HG02763 (cell line): ENCODE measurements around the gene ASB2.

Source experiments
- ATAC-seq: cut with Tn5 transposase; IDR thresholded peaks from one replicate; pipeline ENCODE4 v1.9.1; 2021; ENCODE audit warnings: mild to moderate bottlenecking, moderate library complexity; ENCODE audit not compliant: unreplicated experiment

Gene ASB2

DNA sequence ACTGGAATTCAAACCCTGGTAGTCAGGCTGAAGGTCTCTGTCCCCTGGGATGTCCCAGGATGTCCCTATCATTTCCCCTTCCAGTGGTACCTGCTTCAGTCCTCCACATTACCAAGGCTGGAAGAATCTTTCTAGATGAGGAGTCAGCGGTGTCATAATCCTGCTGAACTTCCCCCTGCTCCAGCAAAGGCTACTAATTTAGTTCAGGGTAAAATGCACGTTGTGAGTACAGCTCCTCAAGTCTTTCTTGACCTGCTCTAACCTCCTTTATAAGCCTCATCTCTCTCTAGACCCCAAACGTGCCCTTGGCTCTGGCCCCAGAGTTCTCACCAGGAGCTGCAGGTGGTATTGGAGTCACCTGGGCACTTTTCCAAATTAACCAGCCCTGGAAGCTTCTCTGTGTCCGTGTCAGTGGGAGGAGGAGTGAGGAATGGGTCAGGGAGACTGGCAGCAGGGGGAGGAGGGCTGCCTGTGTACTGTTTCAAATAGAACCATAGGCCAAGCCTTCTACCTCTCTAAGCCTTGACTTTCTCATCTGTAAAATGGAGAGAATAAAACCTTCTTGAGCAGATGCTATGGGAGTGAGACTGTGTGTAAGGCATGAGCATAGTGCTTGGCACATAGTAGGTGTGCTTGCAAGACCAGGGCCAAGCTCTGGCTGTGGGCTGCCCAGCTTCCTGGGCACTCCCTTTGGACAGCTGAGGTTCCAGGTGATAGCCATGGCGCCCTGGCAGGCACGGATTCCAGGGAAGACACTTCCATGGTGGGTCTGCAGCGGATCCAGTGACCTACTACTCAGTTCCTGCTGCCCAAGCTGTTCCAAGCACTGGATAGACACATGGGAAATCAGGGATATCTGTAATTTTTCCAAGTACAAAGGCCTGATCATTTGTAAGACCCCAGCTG is 24.5 kb downstream of the ASB2 start:
- no peak for ATAC-seq

DNA sequence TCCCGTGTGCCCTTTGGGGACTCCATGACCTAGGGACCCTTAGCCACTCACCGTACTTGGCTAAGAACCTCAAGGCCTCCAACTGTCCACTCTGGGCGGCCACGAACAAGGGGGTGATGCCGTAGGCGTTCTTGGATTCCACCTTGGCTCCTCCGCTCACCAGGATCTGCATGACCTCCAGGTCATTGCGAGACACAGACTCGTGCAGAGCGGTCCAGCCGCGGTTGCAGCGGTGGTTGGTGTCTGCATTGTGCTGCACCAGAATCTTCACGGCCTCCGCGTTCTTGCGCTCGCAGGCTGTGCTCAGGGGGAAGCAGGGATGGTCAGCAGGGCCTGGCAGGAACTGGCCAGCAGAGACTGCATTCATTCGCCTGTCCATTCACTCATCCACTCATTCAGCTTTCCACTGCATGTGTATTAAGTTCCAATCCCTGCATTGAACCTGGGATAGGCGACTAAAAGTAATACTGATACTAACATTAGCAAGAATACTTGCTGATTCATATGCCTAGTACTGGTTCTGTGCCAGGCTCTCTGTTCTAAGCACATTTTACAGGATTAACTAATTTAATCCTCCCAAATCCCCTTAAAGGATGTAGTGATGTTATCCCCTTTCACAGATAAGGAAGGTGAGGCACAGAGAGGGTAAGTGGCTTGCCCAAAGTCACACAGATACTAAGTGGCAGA is 25.3 kb downstream of the ASB2 start:
- ATAC-seq = no peak

DNA sequence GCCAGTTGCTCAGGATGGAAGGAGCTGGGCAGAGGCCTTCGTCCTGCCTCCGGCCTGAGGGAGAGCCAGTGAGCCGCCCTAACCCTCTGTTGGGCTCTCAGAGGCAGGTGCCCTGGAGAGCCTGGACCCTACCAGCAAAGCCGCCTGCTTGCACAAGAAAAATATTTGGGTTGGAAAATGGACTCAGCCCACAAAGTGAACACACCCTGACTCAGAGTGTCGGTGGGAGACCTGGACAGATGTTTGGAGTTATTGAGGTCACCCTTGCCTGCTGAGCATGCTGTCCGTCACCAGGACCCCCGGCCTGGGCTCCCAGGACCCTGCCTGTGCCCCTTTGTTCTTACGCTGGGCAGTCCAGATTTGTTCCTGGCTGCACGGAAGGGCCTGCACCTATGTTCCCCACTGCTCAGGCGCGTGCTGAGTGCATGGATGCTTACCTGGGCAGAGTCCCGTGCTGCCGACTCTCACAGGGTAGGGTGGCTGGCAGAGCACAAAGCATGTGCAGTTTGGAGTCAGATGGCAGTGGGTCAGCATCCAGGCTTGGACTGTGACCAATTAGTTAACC is 26.8 kb downstream of the ASB2 start:
- no peak for ATAC-seq

DNA sequence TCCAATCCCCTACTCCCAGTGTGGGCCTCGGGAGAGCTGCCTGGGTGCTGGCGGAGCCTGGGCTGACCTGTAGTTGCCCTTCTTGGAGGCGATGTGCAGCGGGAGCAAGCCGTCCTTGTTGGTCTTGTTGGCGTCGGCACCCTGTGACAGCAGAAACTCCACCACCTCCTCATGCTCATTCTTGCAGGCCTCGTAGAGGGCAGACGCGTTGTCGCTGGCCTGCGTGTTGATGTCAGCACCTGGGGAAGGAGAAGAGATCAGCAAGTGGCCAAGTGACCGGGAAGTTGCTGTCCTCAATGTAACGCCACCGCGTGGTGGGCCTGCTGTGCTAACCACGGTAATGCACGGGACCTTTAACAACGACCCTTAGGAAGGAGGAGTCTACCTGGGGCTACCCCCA is 29.1 kb downstream of the ASB2 start:
- no peak for ATAC-seq

DNA sequence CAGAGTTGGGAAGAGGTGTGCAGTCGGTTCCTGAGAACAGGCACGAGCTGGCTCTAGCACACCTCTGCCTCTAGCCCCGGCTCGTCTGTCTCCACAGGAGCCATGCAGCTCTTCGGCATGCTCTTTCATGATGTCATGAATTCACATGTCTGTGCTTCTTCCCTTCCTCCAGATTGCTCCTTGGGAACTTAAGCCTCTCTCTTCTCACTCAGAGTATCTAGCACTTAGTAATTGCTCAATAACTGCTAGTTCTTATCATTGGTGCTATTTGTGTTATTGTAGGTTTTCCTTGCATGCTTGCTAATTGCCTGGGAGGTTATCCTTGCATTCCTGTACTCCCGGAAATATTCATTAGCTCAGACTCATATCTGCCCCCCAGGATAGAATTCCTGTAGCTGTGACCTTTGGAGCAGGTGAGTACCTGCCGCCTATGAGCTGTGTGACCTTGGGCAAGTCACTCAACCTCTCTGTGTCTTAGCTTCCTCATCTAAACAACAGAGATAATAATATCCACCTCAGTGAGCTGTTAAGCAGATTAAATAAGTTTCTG is 29.8 kb downstream of the ASB2 start:
- no peak for ATAC-seq

DNA sequence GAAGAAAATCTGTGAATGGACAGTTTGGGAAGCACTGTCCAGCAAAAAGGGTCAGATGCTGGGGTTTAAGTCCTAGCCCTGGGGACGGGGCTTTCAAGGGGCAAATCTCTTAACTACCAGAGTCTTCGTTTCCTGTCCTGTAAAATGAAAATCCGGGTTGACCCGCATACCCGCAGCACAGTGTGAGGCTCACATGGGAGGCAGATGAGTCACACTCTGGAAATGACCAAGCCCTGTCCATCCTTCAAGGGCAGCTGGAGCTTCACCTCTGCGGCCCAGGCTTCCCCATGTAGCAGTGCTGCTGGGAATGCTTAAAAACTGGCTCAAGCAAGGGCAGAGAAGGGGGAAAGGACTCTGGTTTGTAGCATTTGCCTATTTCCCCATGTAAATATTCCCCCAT is 30.3 kb downstream of the ASB2 start:
- ATAC-seq = no peak

DNA sequence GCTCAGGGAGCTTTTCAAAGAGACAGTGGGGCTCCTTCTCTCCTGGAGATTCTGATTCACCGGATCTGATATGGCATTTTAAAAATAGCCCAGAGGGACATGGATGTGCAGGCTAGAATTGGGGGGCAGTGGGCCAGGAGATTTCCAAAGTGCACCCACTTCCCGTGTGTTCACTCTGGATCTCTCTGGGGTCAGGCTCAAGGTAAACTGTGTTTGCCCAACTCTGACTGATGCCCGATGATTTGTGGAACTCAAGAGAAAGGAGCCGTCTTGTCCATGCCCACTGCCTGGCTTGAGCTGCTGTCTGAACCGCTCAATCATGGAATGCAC is 31.3 kb downstream of the ASB2 start:
- ATAC-seq = no peak

DNA sequence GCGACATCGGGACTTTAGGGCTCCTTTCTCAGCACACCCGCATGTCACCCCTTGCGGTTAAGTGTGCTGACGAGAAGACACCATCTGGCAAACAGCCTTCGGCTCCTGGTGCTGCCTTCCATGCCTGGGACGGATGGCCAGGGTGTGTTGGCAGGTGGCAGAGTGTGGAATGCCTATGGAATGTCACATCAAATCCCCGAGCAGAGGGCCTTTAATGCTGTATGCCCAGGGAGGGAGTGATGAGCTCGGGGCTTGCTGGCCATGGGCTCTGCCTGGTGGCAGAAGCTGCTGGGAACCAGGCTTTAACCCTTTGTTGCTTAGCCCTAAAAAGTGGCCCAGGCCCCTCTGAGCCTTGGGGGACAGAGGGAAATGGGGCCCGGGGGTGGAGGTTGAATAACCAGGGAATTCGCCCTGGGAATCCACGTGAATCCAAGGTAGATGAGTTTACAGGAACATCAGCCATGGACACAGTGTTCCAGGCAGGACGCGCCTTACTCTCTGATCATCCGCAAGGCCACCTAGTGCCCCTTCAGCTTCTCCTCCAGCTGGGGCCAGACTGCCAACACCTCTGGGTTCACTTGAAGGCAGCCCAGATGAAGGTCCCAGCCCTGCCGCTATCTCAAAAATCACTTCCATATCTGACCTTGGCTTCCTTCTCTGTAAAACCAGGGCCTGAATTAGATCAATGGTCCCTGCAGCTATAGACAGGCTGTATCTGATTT is 31.9 kb downstream of the ASB2 start:
- ATAC-seq = no peak

DNA sequence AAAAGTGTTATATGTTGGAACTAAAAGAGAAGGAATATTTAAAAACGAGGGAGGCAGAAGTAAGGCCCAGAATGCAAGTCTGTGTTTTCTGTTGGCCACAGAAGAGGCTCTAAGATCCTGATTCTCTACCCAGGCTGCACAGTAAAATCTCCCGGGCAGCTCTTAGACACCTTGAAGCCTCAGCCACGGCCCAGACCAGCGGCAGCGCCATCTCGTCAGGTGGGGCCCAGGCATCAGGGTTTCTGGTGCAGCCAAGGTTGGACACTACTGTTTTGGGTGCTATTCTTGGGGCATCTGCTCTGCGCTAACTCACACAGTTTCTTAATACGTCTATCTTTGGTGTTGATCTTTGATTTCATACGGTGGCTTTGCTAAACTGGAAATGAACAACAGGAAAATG is 32.4 kb downstream of the ASB2 start:
- no peak for ATAC-seq

DNA sequence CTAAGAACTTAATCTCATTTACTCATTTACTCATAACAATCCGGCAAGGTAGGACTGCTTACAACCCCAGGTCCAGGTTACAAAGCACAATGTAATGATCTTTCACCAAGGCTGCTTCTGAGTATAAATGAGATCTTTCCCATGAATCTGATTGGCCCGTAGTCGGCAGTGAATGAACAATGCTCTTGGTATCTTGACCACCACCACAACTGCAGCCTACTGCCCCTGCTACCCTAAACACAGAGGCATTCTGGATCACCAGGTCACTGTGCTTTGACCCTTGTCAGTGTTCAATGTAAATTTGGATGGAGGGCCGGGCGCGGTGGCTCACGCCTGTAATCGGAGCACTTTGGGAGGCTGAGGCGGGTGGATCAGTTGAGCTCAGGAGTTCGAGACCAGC is 33.3 kb downstream of the ASB2 start:
- ATAC-seq = no peak

DNA sequence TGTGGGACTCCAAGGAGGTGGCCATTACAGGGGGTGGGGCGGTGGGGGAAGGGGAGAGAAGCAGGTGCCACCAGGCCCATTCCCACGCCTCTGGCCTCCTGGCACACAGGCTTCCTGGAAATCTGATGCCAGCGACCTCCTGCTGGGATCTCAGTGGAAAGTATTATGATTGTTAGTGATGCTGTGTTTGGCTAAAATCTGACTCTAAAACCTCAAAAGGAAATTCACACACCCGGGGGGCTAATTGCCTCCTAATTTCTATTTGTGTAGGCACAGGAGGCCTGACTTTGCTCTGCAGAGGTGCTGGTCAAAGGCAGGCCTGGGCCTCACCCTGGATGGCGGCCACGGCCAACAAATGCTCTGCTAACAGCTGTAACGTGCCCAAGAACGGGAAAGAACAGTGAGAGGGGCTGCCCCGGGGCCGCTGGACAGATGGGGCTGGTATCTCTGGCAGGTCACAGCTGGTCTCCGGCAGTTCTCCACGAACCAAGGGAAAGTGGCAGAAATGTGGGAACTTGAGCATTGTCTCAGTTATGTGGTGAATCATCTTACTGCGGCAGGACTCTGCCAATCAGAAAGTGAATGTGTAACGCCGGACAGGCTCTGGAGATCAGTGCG is 35.0 kb downstream of the ASB2 start:
- ATAC-seq = no peak

DNA sequence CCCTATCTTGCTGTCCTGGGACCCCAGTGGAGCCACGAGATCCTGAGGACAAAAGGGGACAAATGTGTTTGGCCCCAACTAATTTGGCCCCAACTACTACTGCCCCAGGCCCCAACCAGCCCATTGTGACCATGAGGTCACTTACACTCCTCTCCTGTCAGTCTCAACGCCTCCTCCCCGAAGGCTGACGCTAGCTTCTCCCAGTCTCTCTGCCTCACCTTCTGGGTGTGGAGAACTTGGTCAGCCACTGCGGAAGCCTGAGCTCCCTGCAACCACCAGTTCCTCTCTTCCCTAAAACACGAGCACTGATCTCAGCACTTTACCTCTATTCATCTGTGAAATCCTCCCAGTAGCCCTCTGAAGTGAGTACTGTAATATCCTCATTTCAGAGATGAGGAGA is 35.9 kb downstream of the ASB2 start:
- no peak for ATAC-seq

DNA sequence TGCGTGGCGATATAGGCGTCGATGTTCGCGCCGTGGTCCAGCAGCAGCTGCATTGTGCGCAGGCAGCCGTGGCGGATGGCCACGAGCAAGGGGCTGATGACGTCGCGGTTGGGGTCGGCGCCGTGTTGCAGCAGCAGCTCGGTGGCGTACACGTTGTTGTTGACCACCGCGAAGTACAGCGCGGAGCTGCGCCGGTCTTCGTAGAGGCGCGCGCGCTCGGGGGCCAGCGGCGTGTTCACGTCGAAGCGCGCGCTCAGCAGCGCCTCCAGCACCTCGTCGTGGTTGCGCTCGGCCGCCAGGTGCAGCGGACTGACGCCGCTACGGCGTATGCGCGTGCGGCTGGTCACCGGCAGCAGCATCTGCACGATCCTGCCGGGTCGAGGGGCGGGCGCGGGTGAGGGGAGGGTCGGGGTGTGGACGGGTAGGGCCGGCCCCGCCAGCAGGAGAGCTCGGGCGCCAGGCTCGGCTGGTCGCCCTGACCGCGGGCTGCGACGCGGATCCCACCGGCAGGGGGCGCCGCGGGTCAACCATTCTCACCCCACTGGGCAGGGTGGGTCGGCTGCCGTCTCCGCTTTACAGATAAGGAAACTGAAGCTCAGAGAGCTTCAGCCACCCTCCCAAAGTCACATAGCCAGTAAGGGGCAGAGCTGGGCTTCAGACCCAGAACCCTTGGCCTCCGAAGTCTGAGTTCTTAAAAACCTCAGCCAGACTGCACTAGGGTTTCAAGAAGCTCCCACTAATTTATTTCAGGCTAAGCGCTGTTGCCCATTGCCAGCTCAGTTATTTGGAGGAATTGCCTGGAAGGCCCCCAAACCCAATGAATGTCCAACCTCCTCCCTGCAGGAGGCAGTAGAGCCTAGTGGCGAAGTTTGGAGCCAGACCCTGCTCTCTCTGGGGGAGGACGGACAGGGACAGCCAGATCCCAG is 36.8 kb downstream of the ASB2 start:
- peak; percentile 92 for ATAC-seq

DNA sequence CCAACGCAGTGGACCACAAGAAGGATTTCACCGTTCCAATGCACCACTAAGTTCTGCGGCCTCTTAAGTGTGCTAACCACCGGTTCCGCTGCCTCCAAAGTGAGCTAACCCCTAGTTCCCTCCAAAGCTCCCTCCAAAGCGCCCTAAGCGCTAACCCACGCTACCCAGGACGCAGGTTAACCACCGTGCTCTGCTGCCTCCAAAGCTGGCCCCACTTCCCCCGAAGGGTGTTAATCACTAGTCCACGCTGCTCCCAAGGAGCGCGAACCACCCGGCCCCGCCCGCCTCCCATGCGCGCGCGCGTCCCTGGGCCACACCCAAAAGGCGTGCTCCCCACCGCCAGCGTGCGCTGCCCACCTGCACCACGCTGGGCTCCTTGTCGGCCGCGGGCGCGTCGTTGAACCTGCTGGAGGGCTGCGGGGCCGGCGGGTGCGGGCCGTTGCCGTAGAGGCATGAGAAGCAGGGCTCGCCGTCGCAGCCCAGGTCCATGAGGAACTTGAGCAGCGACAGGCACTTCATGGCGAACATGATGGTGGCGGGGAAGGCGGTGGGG is 37.5 kb downstream of the ASB2 start:
- no peak for ATAC-seq

DNA sequence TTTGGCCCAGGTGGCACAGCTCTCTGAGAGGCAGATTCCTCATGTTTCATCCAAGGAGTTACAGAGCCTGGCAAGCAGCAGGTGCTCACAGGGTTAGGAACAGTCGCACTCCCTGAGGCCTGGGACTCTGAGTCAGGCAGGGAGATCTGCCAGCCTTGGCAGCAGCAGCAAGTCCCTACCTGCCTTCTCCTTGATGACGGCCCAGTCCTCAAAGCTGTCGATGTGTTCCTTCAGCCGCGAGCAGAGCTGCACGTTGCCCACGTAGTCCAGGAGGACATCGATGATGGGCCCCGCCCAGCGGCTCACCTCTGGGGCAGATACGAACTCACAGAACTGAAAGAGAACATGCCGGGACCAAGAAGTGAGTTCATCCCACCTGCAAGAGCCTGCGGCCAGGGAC is 38.9 kb downstream of the ASB2 start:
- ATAC-seq = no peak

DNA sequence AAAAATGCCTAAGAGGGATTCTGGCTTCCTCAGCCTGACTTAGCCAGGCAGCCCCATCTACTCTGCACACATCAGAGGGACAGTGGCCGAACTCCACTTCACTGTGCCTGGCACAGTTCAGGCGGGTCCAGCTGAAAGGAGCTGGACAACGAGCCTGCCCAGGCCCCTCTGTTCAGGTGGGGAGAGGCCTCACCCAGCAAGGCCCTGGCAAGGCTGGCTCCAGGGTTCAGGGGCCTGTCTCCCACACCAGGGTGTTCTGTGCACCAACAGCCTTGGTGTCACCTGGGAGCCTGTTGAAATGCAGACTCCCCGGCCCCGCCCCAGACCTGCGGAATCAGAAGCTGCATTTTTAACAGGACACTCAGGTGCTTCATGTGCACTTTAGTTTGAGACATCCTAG is 39.4 kb downstream of the ASB2 start:
- no peak for ATAC-seq

DNA sequence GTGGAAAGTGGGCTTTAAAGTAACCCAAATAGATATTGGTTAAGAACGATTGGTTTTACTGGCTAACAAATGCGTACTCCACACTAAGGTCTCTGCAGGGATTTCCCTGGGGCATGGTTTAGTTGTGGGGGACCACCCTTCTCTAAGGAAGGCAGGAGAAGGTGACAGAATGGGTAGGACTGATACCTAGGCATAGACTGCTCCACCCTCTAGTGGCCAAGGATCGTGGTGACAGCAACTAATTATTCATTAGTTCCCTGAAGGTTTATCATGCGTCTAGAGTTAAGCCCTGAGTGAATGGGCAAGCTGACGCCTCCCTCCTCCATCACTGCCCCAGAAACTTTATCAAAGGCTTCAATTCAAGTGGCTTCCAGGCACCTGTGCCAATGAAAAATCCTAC is 40.1 kb downstream of the ASB2 start:
- ATAC-seq = no peak

DNA sequence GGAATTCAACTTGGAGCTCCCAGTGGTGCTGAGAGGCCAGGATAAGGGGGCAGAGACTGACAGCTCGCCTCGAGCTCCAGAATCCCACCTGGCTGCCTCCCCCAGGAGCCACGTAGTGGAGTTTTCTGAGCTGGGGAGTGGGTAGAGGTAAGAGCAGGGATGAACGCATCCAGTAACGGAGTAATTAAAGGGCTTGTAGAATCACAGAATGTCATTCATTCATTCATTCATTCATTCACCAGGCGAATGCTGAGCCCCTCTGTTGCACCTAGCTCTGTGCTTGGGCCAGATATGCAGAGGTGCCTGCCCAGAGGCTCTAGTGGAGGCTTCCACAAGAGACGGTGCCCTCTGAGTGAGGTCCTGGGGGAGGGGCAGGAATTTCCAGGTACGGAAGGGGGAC is 41.2 kb downstream of the ASB2 start:
- no peak for ATAC-seq

DNA sequence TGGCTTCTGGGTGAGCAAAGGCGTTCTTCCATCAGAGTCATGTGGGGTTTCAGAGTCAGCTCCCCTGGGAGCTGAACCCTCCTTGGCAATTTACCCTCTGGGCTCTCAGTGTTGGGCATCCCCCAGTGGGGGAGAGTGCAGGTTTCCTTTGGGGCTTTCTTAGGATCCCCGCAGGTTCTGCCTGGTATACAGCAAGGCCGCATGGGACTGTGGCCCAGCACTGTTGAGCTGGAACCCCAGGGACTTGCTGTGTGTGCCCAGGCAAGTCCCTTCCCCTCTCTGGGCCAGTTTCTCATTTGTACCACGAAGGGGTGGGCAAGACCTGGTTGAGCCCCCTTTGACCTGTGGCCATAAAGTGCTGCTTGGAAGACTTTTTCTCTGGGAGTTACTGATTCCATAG is 43.7 kb downstream of the ASB2 start:
- no peak for ATAC-seq

DNA sequence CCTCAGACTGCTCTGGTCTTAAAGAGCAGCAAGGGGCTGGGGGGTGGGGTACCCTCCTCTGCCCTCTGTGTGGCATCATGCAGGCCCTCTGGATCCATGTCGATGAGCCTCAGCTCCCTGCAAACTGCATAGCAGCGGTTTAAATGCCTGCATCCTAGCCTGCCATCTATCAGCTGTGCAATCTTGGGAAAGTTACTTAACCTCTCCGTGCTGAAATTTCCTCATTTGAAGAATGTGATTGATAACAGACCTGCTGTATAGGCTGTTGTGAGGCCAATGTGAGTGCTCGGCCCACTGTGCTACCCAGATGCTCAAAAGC is 45.4 kb downstream of the ASB2 start:
- ATAC-seq = no peak
